ENCODE data around the gene FZD4. TPM values are rescaled to one million over a fixed set of nuclear protein-coding genes. Genes with fewer than 3 reads are reported as not detected.
"Not testable (repeated sequence)": the region's sequence is repeated elsewhere in the genome, so short reads cannot be mapped to it uniquely, and the experiment has no call there.

The FZD4 gene
- polyA plus RNA-seq, 3 donors: 0.05 TPM; not detected in 2

DNA sequence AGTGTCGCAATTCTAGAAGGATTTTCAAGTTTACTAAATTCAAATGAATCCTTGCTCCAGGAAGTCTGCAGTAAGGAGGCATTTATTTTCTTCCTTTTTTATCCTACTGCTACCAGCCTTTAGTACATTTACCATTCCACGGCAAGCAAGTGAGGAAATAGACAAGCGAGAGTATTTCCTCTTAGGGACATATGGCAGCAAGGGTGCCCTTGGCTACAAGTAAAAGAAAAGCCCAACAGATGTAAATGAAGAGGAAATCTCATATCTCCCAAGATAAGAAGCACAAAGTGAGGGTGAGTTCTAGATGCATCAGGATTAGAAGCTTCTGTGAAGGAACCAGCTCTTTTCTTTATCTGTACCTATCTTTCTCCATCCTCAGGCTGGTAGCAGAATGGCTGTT lies 37.8 kb upstream of the FZD4 start:
- H2AFZ ChIP-seq (ENCODE audit: insufficient read depth, low read depth, low read length, poor library complexity, severe bottlenecking): no peak overlapping the region
- no peak overlapping the region for H3K27ac ChIP-seq (ENCODE audit: low read depth in 1 of 2, low read length in 2 of 2)
- H3K9ac ChIP-seq (ENCODE audit: insufficient read depth, low read length, poor library complexity, severe bottlenecking): no peak overlapping the region
- intact Hi-C loops (cut with micrococcal nuclease): no loop called here
- no CpG with 5 or more reads among the region's 3 CpGs for WGBS (ENCODE audit: insufficient coverage)
- H3K4me3 Mint-ChIP-seq: no peak overlapping the region
- no peaks in the 10 kb centered on the region for H3K4me1 ChIP-seq (ENCODE audit: control insufficient read depth in 1 of 2, insufficient read depth in 2 of 2, low read length in 2 of 2)
- H3K27me3 Mint-ChIP-seq (ENCODE audit: low read depth in 3 of 3): peaks cover 0 to 6% (median 2%) of the 10 kb centered on the region in 3 donors
- no peak overlapping the region for H3K4me3 ChIP-seq (replicated peaks in 1 of 3; ENCODE audit: low read depth in 2 of 3, low read length in 3 of 3)
- no peak for DNase-seq
- TF ChIP-seq, protein P1, sequence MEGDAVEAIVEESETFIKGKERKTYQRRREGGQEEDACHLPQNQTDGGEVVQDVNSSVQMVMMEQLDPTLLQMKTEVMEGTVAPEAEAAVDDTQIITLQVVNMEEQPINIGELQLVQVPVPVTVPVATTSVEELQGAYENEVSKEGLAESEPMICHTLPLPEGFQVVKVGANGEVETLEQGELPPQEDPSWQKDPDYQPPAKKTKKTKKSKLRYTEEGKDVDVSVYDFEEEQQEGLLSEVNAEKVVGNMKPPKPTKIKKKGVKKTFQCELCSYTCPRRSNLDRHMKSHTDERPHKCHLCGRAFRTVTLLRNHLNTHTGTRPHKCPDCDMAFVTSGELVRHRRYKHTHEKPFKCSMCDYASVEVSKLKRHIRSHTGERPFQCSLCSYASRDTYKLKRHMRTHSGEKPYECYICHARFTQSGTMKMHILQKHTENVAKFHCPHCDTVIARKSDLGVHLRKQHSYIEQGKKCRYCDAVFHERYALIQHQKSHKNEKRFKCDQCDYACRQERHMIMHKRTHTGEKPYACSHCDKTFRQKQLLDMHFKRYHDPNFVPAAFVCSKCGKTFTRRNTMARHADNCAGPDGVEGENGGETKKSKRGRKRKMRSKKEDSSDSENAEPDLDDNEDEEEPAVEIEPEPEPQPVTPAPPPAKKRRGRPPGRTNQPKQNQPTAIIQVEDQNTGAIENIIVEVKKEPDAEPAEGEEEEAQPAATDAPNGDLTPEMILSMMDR (IDR thresholded peaks at IDR 0.05): no peak
- no peaks in the 10 kb centered on the region for H4K20me1 ChIP-seq (ENCODE audit: insufficient read depth, low read length)
- no peak overlapping the region for H3K27ac Mint-ChIP-seq
- H3K4me1 Mint-ChIP-seq: no peaks in the 10 kb centered on the region
- no peaks in the 10 kb centered on the region for H3K9me3 Mint-ChIP-seq
- H3K79me2 ChIP-seq (ENCODE audit: insufficient read depth, low read length): no peaks in the 10 kb centered on the region
- no peaks in the 10 kb centered on the region for H3K27me3 ChIP-seq (ENCODE audit: control insufficient read depth in 2 of 2, insufficient read depth in 2 of 2, low read length in 2 of 2)
- H3K9me3 ChIP-seq (replicated peaks in 1 of 2; ENCODE audit: control insufficient read depth in 1 of 2, insufficient read depth in 1 of 2, low read length in 2 of 2): no peaks in the 10 kb centered on the region
- no peaks in the 10 kb centered on the region for H3K36me3 Mint-ChIP-seq
- no peak overlapping the region for H3K4me2 ChIP-seq (replicated peaks; ENCODE audit: extremely low read depth, low read length, poor library complexity, severe bottlenecking)
- no peaks in the 10 kb centered on the region for H3K36me3 ChIP-seq (replicated peaks in 1 of 2; ENCODE audit: control insufficient read depth in 1 of 2, insufficient read depth in 2 of 2, low read length in 2 of 2)

DNA sequence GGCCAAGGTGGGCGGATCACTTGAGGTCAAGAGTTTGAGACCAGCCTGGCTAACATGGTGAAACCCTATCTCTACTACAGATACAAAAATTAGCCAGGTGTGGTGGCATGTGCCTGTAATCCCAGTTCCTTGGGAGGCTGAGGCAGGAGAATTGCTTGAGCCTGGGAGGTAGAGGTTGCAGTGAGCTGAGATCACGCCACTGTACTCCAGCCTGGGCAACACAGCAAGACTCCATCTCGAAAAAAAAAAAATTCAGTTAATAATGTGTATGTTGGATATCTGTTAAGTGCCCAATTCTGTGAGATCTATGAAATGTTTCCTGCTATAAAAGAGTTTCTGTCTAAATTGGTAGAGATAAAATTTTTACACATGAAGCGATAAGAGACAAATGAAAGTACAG lies 37.1 kb upstream of the FZD4 start:
- intact Hi-C loops (cut with micrococcal nuclease); H3K4me3 ChIP-seq (replicated peaks in 1 of 3; ENCODE audit: low read depth in 2 of 3, low read length in 3 of 3); H2AFZ ChIP-seq (ENCODE audit: insufficient read depth, low read depth, low read length, poor library complexity, severe bottlenecking); H3K4me1 ChIP-seq (ENCODE audit: control insufficient read depth in 1 of 2, insufficient read depth in 2 of 2, low read length in 2 of 2); H3K27me3 ChIP-seq (ENCODE audit: control insufficient read depth in 2 of 2, insufficient read depth in 2 of 2, low read length in 2 of 2); DNase-seq; H3K36me3 Mint-ChIP-seq; H4K20me1 ChIP-seq (ENCODE audit: insufficient read depth, low read length); H3K27ac ChIP-seq (ENCODE audit: low read depth in 1 of 2, low read length in 2 of 2); H3K9me3 ChIP-seq (replicated peaks in 1 of 2; ENCODE audit: control insufficient read depth in 1 of 2, insufficient read depth in 1 of 2, low read length in 2 of 2); H3K27me3 Mint-ChIP-seq (ENCODE audit: low read depth in 3 of 3); H3K27ac Mint-ChIP-seq; H3K4me1 Mint-ChIP-seq; H3K9ac ChIP-seq (ENCODE audit: insufficient read depth, low read length, poor library complexity, severe bottlenecking); H3K9me3 Mint-ChIP-seq; H3K79me2 ChIP-seq (ENCODE audit: insufficient read depth, low read length); H3K36me3 ChIP-seq (replicated peaks in 1 of 2; ENCODE audit: control insufficient read depth in 1 of 2, insufficient read depth in 2 of 2, low read length in 2 of 2); H3K4me3 Mint-ChIP-seq; H3K4me2 ChIP-seq (replicated peaks; ENCODE audit: extremely low read depth, low read length, poor library complexity, severe bottlenecking): not testable (repeated sequence)
- 100% methylated on average over 3 of the region's 4 CpGs for WGBS (ENCODE audit: insufficient coverage)
